ENCODE data around the gene PLK3.

DNA sequence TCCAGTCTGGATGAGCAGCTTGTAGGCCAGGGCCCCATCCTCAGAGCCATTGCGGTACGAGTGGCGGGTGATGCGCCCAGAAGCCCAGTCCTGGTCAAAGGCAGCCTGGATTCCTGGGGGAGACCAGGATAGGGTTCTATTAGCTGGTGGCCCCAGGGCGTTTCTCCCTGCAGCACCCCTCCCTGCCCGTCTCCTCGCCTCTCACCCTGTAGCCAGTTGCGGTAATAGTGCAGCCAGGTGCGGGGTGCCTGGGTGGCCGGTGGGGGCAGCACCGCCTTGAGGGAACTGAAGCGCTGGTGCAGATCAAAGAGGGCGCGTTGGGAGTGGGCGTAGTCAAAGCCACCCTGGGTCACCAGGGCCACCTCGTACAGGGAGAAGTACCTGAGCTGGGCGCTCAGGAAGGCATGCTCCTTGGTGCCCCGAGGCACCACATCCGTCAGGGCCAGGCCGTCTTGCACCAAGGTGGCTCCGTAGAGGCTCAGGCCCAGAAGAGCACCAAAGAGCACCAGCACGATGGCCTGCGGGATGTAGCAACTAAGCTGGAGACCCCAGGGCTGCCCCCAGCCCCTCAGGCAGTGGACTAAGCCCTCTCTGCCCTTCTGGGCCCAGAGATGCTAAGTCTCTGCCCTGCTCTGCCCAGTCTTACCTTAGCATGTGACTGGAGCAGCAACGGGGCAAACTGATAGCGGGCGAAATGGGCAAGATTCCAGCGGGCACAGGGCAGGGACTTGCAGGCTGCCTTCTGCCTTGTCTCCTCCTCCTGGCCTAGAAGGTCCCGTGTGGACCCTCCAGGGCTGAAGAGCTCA is 27.2 kb downstream of the PLK3 start:
- TF ChIP-seq CTCF (IDR thresholded peaks at IDR 0.05) (no peak), POLR2A (IDR thresholded peaks at IDR 0.05) (no peak)

Measured in right lobe of liver (tissue), 4 donors.